Measurements from ENCODE around the gene GRIA1.

Gene GRIA1

DNA sequence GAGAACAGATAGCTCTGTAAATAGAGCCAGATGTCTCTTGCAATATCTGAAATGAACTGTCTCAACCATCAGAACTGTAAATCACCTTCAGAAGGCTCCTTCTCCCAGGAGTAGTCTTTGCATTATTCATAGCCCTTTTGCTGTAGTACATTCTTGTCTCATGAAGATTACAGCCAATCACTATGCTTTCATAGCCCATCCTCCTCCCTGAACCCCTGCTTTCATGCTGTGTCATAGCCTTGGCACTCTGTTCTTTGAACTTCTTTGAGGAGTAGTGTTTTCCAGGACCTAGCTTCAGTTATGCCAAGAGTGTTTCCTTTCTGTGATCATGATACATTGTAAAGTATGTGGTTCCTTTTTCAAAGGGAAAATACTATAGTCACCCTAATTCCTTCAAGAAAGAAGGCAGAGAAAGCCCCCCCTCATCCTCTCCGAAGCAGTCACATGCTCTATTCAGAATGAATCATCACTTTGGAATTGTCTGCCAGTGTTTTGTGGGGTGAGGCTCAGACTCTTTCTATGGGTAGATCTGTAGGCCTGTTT, 61.1 kb downstream of the GRIA1 start:
- no peak for DNase-seq (ENCODE audit: low spot score)

DNA sequence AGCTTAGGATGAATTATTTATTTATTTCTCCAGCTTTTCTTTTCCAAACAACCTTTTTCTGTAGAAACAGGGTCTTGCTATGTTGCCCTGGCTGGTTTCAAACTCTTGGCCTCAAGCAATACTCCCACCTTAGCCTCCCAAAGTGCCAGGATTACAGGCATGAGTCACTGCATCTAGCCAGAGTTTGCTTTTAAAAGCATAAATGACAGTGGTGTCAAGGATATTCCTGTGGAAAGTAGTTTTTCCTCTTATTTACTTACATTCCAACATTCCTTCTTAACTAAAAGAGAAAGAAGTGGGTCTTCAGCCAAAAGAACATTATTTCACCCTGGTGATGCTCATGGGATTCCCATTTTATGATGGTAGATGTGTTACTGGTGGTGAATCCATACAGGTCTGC, 62.4 kb downstream of the GRIA1 start:
- DNase-seq (ENCODE audit: low spot score): no peak

GRCh38 chr5:153555420-153556114, 65.1 kb downstream of the GRIA1 start:
- DNase-seq (ENCODE audit: low spot score): no peak

- DNase-seq (ENCODE audit: low spot score): no peak
These were observed 68.5 kb downstream of the GRIA1 start for GRCh38 chr5:153558957-153559356.

- DNase-seq (ENCODE audit: low spot score): no peak
These were observed 69.5 kb downstream of the GRIA1 start for GRCh38 chr5:153559926-153560325.

DNA sequence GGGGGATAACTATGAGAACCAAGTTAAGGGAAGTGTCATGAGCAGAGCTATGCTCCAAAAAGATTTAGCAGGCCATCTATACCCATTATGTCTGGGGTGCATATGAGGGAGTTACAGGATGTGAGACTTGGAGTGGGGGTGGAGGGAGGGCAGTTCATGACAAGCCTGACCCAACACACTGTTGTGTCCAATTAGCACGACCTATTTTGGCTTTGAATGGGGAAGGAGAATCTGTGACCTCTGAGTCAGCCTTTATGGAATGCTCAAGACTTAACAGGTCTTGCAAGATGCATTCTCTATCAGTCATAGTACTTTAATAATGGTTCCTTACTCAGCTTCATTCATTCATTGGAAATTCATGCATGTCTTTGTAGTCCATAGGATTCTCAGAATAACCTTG, 71.7 kb downstream of the GRIA1 start:
- no peak for DNase-seq (ENCODE audit: low spot score)

GRCh38 chr5:153565822-153566221, 75.4 kb downstream of the GRIA1 start:
- no peak for DNase-seq (ENCODE audit: low spot score)

- DNase-seq (ENCODE audit: low spot score): no peak
These were observed 78.6 kb downstream of the GRIA1 start for GRCh38 chr5:153569036-153569435.

- DNase-seq (ENCODE audit: low spot score): no peak
These were observed 80.7 kb downstream of the GRIA1 start for GRCh38 chr5:153571162-153571561.

GRCh38 chr5:153572411-153573145, 82.1 kb downstream of the GRIA1 start:
- DNase-seq (ENCODE audit: low spot score): no peak

DNA sequence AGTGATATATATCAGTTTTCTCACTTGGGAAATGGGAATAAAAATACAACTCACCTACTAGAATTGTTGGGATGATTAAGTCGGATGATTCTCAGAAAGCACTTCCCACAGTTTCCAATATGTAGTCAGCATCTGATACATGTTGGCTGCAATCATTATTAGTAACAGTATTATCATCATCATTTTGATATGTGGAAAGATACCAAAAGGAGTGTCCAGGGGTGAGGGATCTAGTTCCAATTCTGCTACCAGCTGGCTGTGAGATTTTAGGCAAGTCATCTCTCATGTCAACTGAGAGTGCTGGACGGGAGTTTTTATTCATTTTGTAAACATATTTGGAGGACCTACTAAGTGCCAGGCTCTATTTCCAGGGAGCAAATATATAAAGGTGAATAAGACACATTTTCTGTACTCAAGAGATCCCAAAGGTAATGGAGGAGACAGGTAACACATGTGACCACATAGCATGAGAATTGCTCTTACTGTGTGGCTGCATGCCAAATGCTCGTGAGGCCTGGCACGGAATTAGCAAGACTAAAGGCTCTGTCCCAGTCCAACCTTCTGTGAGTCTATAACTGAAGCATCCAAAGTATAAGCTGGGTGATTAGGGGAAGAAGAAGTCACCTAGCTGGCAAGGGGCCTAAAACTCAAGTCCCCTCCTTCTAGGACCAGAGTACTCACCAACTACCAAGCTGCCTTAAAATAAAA, 83.0 kb downstream of the GRIA1 start:
- no peak for DNase-seq (ENCODE audit: low spot score)

DNA sequence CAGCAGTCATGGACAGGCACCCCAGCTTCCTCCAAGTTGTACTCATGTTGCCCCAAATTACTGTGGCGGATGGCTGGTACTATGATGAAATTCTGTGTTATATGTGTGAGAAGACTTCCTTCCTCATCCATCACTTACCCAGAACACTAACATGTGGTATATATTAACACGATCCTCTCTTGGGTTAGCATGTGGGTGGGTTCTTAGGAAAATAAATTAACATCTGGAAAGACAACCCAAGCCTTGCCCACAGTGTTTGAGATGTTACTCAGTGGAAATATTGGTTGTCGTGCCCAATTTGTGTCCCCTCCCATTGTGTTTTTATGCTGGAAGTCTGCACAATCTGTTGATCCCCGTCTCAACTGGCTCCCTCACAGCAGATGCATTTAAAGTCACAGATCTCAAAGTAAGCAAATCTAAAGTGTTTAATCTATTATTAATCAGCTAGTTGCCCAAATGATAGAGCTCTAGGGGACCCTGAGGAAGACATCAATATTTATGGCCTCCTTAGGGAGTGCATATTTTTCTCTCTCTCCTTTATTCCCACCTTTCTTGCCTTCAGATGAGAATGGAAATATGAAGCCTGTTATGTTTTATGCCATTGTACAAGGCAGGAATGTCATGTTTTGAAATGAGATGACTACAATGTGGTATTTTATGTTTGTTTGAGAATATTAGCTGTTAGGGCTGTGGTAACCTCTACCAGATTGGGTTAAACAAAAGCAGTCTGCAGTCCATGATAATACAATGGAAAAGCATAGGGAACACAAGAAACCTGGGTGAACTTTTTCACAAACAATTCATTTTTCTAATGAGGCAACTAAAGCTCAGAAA, 93.9 kb downstream of the GRIA1 start:
- DNase-seq (ENCODE audit: low spot score): no peak

DNA sequence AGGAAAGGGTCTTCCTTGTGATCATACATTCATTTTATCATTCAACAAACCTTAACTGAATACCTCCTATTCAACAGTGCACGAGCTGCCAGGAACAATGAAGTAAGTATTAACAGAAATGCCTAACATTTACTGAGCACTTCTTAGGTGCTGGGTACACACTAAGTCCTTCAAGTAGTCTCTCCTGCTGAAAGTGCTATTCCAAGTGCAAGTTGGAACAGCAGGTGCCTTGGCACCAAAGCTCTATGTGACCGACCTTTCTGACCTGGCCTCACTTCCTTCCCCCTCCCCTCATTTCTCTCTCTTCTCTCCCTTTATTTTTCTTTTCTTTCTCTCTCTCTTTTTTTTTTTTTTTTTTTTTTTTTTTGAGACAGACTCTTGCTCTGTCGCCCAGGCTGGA, 94.5 kb downstream of the GRIA1 start:
- no peak for DNase-seq (ENCODE audit: low spot score)

- DNase-seq (ENCODE audit: low spot score): no peak
These were observed 95.3 kb downstream of the GRIA1 start for GRCh38 chr5:153585622-153586277.

GRCh38 chr5:153592081-153592480, 101.6 kb downstream of the GRIA1 start:
- no peak for DNase-seq (ENCODE audit: low spot score)

DNA sequence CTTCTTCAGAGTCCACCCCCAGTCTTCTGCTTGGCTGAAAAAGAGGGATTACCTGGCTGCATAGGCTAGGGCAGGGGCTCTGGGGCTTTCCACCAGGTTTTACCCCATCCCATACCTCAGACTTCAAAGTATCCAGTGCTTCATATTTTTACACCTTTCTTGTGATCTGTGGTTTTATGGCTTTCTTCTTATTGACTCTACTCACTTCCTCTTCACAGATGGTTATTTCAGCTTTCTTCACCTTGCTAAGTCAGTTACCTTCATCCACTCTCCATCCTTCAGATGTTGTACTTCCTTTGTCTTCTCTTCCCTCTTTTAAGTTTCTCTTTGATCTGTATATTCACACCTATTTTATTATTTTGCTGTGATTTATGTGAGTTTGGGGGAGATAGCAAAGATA, 104.3 kb downstream of the GRIA1 start:
- DNase-seq (ENCODE audit: low spot score): no peak

- DNase-seq (ENCODE audit: low spot score): no peak
These were observed 107.6 kb downstream of the GRIA1 start for GRCh38 chr5:153598099-153598498.

DNA sequence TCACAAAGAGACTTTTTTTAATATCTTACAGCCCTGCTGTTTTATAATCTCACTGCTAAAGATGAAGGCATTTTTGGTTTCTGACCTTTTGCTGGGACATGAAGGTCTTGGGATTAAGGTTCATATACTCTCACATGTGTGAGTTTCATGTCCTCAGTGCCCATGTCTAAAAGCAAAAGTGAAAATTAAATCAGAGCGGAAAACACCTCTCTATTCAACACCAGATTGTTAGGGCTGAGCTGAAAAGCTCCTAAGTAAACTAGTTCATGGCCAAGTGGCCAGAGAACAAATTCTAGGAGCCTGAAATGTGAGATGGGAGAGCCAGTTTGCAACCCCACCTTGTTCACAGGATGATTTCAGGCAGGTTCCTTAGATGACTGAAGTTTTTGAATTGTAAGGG, 110.9 kb downstream of the GRIA1 start:
- no peak for DNase-seq (ENCODE audit: low spot score)

- DNase-seq (ENCODE audit: low spot score): no peak
These were observed 114.9 kb downstream of the GRIA1 start for GRCh38 chr5:153605386-153605785.

- DNase-seq (ENCODE audit: low spot score): no peak
These were observed 119.5 kb downstream of the GRIA1 start for GRCh38 chr5:153610009-153610408.

DNA sequence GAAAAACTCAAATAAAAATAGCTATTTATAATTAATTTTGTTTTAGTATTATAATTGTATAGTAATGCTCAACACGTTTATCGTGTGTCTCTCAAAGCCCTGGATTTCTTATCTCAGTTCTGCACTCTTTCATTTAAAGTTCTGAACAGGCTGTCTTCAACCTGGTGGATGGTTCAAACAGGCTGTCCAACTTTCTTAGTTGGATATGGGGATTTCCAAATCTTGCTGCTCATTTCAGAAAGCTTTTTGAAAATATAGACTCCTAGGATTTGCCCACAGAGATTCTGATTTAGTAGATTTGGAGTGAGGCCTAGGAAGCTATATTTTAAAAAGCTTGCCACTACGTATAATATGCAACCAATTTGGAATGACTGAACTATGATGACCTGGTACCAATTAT, 120.3 kb downstream of the GRIA1 start:
- DNase-seq (ENCODE audit: low spot score): no peak

Data from hematopoietic multipotent progenitor cell treated with erythropoietin and hydrocortisone succinate and interleukin-3 and kit ligand, for 17 days (in vitro differentiated cells).